Smooth muscle cell (in vitro differentiated cells): ENCODE data around the gene DLG2. TPM values are rescaled to one million over a fixed set of nuclear protein-coding genes. Genes with fewer than 3 reads are reported as not detected.

ENCODE experiments used
- DNase-seq: peaks from one replicate; lab custom pipeline; 2025; ENCODE audit not compliant: unreplicated experiment; lab: John Stamatoyannopoulos, UW
- H2AFZ ChIP-seq: fragments of 200-600 bp; sonication (generic); 2 replicates; pipeline ENCODE4 v1.6.0; 2016; ENCODE audit warnings: antibody characterized with exemption, low read depth, mild to moderate bottlenecking
- H3F3A ChIP-seq: fragments of 200-600 bp; sonication (generic); 2 replicates; pipeline ENCODE4 v1.6.0; 2017; ENCODE audit warnings: antibody characterized with exemption, low read depth
- H3K27ac ChIP-seq: fragments of 200-600 bp; sonication (generic); 2 replicates; pipeline ENCODE4 v1.5.1; 2016; ENCODE audit warnings: low read depth, mild to moderate bottlenecking
- H3K27me3 ChIP-seq: fragments of 200-600 bp; sonication (generic); 2 replicates; pipeline ENCODE4 v1.6.1; 2016; ENCODE audit warnings: low read depth, mild to moderate bottlenecking
- H3K36me3 ChIP-seq: fragments of 200-600 bp; sonication (generic); 2 replicates; pipeline ENCODE4 v1.5.1; 2016; ENCODE audit warnings: low read depth
- H3K4me1 ChIP-seq: fragments of 200-600 bp; sonication (generic); 2 replicates; pipeline ENCODE4 v1.5.1; 2016; ENCODE audit warnings: low read depth
- H3K4me2 ChIP-seq: fragments of 200-600 bp; sonication (generic); 2 replicates; pipeline ENCODE4 v1.6.0; 2016; ENCODE audit warnings: mild to moderate bottlenecking
- H3K4me3 ChIP-seq: fragments of 200-600 bp; sonication (generic); 2 replicates; pipeline ENCODE4 v1.5.1; 2016; ENCODE audit warnings: mild to moderate bottlenecking
- H3K79me2 ChIP-seq: fragments of 200-600 bp; sonication (generic); 2 replicates; pipeline ENCODE4 v1.6.0; 2016; ENCODE audit warnings: low read depth, mild to moderate bottlenecking
- H3K9ac ChIP-seq: fragments of 200-600 bp; sonication (generic); 2 replicates; pipeline ENCODE4 v1.6.0; 2016; ENCODE audit warnings: low read depth
- H3K9me3 ChIP-seq: fragments of 200-600 bp; sonication (generic); replicated peaks from 2 replicates; pipeline ENCODE4 v1.5.1; 2016; ENCODE audit warnings: low read depth
- H4K20me1 ChIP-seq: fragments of 200-600 bp; sonication (generic); 2 replicates; pipeline ENCODE4 v1.6.0; 2016; ENCODE audit warnings: low read depth
- WGBS: methylation state at CpG from one replicate; pipeline ENCODE4 v1.1.7; 2016; ENCODE audit warnings: low lambda C conversion rate; 5-methylcytosine and 5-hydroxymethylcytosine counted together
- polyA plus RNA-seq: library from polyadenylated mRNA; unstranded; fragments of >200 nt; fragmentation: Nextera tagmentation; extraction: Ambion mirVana; gene quantifications from 2 replicates; pipeline ENCODE4 v1.2.1, GENCODE V29; 2016
- total RNA-seq: library from RNA; depleted of rRNA; stranded (reverse); fragments of >200 nt; gene quantifications from 2 replicates; pipeline ENCODE4 v1.2.3, GENCODE V29; 2014
- TF ChIP-seq, protein P1 (sequence below): fragments of 200-600 bp; sonication (generic); IDR thresholded peaks from 2 replicates; pipeline ENCODE4 v1.5.1; 2017; ENCODE audit warnings: borderline replicate concordance, mild to moderate bottlenecking, antibody characterized with exemption; ENCODE audit not compliant: insufficient read depth, poor library complexity, severe bottlenecking

DLG2 gene
- total and polyA plus RNA-seq, 2 experiments from 2014 or later: 0.74 to 1.1 TPM

DNA sequence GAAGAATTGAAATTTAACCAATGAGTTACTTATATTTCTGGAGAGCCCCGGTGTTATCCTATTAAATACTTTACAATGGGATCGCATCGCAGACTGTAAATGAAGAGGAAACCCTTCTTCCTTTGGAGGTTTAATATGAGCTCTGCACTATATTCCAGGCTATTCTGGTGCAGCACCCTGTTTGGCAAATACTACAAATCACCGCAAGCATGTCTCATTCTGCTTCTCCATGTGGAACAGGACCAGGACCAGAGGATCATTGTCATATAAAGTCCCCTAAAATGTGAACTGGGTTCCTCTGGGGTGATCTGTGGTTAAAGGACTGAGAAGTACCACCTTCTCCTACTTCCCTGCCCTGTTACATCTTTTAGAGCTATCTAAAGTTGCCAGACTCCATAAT lies 703.7 kb downstream of the DLG2 start:
- Histone ChIP-seq H3K79me2 (no peaks in the 10 kb centered on the region), H3K27me3 (no peaks in the 10 kb centered on the region), H3K9me3 (no peaks in the 10 kb centered on the region), H4K20me1 (no peaks in the 10 kb centered on the region), H3K4me2 (no peak overlapping the region), H3K27ac (no peak overlapping the region), H3K4me1 (peaks cover 20% of the 10 kb centered on the region), H3F3A (no peaks in the 10 kb centered on the region), H3K4me3 (no peak overlapping the region), H3K9ac (no peak overlapping the region), H3K36me3 (no peaks in the 10 kb centered on the region), H2AFZ (no peak overlapping the region)
- WGBS: 84% methylated on average over 4 of the region's 4 CpGs
- no peak for DNase-seq
- TF ChIP-seq, protein P1, sequence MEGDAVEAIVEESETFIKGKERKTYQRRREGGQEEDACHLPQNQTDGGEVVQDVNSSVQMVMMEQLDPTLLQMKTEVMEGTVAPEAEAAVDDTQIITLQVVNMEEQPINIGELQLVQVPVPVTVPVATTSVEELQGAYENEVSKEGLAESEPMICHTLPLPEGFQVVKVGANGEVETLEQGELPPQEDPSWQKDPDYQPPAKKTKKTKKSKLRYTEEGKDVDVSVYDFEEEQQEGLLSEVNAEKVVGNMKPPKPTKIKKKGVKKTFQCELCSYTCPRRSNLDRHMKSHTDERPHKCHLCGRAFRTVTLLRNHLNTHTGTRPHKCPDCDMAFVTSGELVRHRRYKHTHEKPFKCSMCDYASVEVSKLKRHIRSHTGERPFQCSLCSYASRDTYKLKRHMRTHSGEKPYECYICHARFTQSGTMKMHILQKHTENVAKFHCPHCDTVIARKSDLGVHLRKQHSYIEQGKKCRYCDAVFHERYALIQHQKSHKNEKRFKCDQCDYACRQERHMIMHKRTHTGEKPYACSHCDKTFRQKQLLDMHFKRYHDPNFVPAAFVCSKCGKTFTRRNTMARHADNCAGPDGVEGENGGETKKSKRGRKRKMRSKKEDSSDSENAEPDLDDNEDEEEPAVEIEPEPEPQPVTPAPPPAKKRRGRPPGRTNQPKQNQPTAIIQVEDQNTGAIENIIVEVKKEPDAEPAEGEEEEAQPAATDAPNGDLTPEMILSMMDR: no peak

DNA sequence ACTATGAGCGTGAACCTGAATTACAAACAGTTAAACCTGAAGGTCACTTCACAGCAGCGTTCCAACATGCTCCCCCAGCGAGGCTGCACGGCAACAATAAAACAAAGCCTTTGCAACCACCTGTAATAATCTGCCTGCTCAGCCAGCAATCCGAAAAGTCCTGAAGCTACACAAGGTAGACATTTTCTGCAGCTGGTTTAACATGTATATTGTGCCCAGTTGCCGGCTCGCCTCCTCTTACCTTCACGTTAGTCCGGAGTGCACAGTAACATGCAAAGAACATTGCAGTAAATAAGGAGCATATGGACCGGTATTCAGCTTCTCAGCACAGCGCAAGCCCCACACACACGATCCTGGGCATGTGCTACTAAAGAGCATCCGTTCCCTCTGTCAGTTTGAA lies 704.3 kb downstream of the DLG2 start:
- Histone ChIP-seq H3K4me1 (peaks cover 20% of the 10 kb centered on the region), H3K36me3 (no peaks in the 10 kb centered on the region), H3K9ac (no peak overlapping the region), H2AFZ (peak overlapping the region; percentile 80), H3K4me3 (peak overlapping the region; percentile 16), H3K27ac (no peak overlapping the region), H3K9me3 (no peaks in the 10 kb centered on the region), H3K27me3 (no peaks in the 10 kb centered on the region), H3K4me2 (peak overlapping the region; percentile 72), H3F3A (no peaks in the 10 kb centered on the region), H3K79me2 (no peaks in the 10 kb centered on the region), H4K20me1 (no peaks in the 10 kb centered on the region)
- no peak for DNase-seq
- 46% methylated on average over 13 of the region's 13 CpGs for WGBS
- TF ChIP-seq, protein P1: no peak

DNA sequence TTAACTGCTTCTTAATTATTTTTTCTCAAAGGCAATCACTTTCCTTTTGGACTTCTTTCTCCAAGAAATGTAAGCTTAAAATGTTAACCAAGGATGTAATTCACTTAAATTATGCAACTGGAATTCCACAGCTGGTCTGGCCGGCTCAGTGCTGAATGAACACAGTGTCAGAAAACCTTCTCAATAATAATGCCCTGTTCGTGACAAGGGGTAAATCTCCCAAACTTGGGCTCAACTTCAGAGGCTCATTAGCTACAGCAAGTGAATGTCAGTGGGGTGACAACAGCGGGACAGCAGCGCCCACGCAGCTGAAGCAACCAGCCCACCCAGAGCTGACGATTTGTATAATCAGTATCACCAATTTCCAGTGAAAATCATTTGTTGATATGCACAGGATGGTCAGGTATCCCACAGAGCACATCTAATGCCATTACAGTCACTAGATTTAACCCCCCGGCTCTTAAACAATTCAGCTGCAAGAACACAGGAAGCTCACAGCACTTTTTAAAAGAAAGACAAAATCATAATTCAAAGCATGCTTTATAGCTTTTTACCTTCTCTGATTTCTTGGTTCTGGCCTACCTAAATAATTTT lies 704.8 kb downstream of the DLG2 start:
- no peak for DNase-seq

More for the DNA sequence above, 704.8 kb downstream of the DLG2 start:
- peak overlapping the region; percentile 80 for H2AFZ ChIP-seq
- peaks cover 20% of the 10 kb centered on the region for H3K4me1 ChIP-seq
- TF ChIP-seq, protein P1: no peak
- no peaks in the 10 kb centered on the region for H3K36me3 ChIP-seq
- H3K9ac ChIP-seq: no peak overlapping the region
- no peaks in the 10 kb centered on the region for H4K20me1 ChIP-seq
- no peak overlapping the region for H3K27ac ChIP-seq
- no peaks in the 10 kb centered on the region for H3K79me2 ChIP-seq
- peak overlapping the region; percentile 16 for H3K4me3 ChIP-seq
- no peaks in the 10 kb centered on the region for H3K9me3 ChIP-seq
- WGBS: 16% methylated on average over 7 of the region's 7 CpGs
- H3K27me3 ChIP-seq: no peaks in the 10 kb centered on the region
- H3K4me2 ChIP-seq: peak overlapping the region; percentile 72
- no peaks in the 10 kb centered on the region for H3F3A ChIP-seq
